H1 (cell line): Measurements from ENCODE around the gene PARP4. TPM values are rescaled to one million over a fixed set of nuclear protein-coding genes. Genes with fewer than 3 reads are reported as not detected.

ENCODE experiments used
- CTCF ChIA-PET: fragments of 300-600 bp; sonication (Branson Sonifier 250); formaldehyde crosslinking; loops from one replicate; lab custom pipeline; 2021; ENCODE audit not compliant: partially characterized antibody; lab: Charles Lee
- POLR2A ChIA-PET: fragments of 300-600 bp; sonication (Branson Sonifier 250); formaldehyde crosslinking; loops from one replicate; lab custom pipeline; 2021; ENCODE audit warnings: inconsistent platforms; ENCODE audit not compliant: partially characterized antibody; lab: Charles Lee
- DNase-seq, 2 experiments: peaks; one replicate each; pipeline versions ENCODE4 v3.0.0 to v3.0.0-alpha.2; 2010 to 2022; ENCODE audit warnings: low spot score in 2 of 2, low read depth in 1 of 2, mixed read lengths in 1 of 2
- FAIRE-seq: peaks from 2 replicates; lab custom pipeline; 2011; peaks lifted over from hg19 to GRCh38; lab: Jason Lieb, UNC
- H2AFZ ChIP-seq: 2 replicates; pipeline ENCODE4 v1.8.1; 2012; ENCODE audit warnings: low read length, inconsistent platforms
- H2AK5ac ChIP-seq: 2 replicates; pipeline ENCODE4 v1.6.1; 2013; ENCODE audit warnings: low read depth, low read length
- H2BK120ac ChIP-seq: replicated peaks from 2 replicates; pipeline ENCODE3; 2013; ENCODE audit warnings: low read depth, low read length, inconsistent platforms
- H2BK12ac ChIP-seq: 2 replicates; pipeline ENCODE4 v1.6.1; 2013; ENCODE audit warnings: low read depth, low read length
- H2BK15ac ChIP-seq: 2 replicates; pipeline ENCODE4 v1.6.1; 2013; ENCODE audit warnings: low read length
- H2BK20ac ChIP-seq: 2 replicates; pipeline ENCODE4 v1.6.1; 2013; ENCODE audit warnings: low read length
- H2BK5ac ChIP-seq: 2 replicates; pipeline ENCODE4 v1.6.1; 2013; ENCODE audit warnings: low read depth, low read length
- H3K14ac ChIP-seq: 2 replicates; pipeline ENCODE4 v1.6.1; 2013; ENCODE audit warnings: inconsistent platforms; ENCODE audit not compliant: insufficient read length
- H3K18ac ChIP-seq: 2 replicates; pipeline ENCODE4 v1.6.1; 2013; ENCODE audit warnings: low read length; ENCODE audit errors: extremely low read depth
- H3K23ac ChIP-seq: 2 replicates; pipeline ENCODE4 v1.6.1; 2013; ENCODE audit warnings: inconsistent platforms; ENCODE audit not compliant: insufficient read length
- H3K23me2 ChIP-seq: 2 replicates; pipeline ENCODE4 v1.6.1; 2013; ENCODE audit warnings: low read depth, low read length
- H3K27ac ChIP-seq: 2 replicates; pipeline ENCODE4 v1.6.1; 2011; ENCODE audit warnings: low read depth, low read length, inconsistent platforms
- H3K27me3 ChIP-seq, 4 experiments: replicated peaks in 1 of 4; 1 replicate in 1 of 4; 2 replicates in 3 of 4; pipeline versions ENCODE4 v1.6.1 to v1.8.1; 2011 to 2013; ENCODE audit warnings: low read length in 3 of 4, mild to moderate bottlenecking in 3 of 4, inconsistent platforms in 2 of 4, mixed read lengths in 2 of 4, moderate library complexity in 1 of 4; ENCODE audit not compliant: control insufficient read depth in 3 of 4, insufficient read depth in 3 of 4; ENCODE audit errors: extremely low read depth in 1 of 4
- H3K36me3 ChIP-seq, 4 experiments: 2 replicates each; pipeline versions ENCODE4 v1.6.1 to v1.8.1; 2011 to 2013; ENCODE audit warnings: mild to moderate bottlenecking in 4 of 4, low read length in 3 of 4, moderate library complexity in 2 of 4, control low read depth in 1 of 4, inconsistent platforms in 1 of 4; ENCODE audit not compliant: insufficient read depth in 4 of 4, control insufficient read depth in 2 of 4
- H3K4ac ChIP-seq: replicated peaks from 2 replicates; pipeline ENCODE3; 2013; ENCODE audit warnings: low read length, low read depth, mixed read lengths, inconsistent platforms; ENCODE audit not compliant: insufficient read length
- H3K4me1 ChIP-seq, 4 experiments: replicated peaks in 1 of 4; 1 replicate in 1 of 4; 2 replicates in 3 of 4; pipeline versions ENCODE4 v1.6.1 to v1.8.1; 2011 to 2013; ENCODE audit warnings: low read length in 3 of 4, inconsistent platforms in 2 of 4, mixed read lengths in 1 of 4; ENCODE audit not compliant: insufficient read depth in 4 of 4, control insufficient read depth in 3 of 4
- H3K4me2 ChIP-seq, 2 experiments: 2 replicates each; pipeline versions ENCODE4 v1.6.1 to v1.8.1; 2011 to 2013; ENCODE audit warnings: low read depth in 2 of 2, low read length in 2 of 2, control low read depth in 1 of 2, inconsistent platforms in 1 of 2, mild to moderate bottlenecking in 1 of 2; ENCODE audit not compliant: insufficient read depth in 1 of 2
- H3K4me3 ChIP-seq, 4 experiments: fragments of 200-600, 300-600 bp in 1 of 4; sonication (generic), shearing (Covaris generic), sonication (Bioruptor Twin) in 1 of 4; 2 replicates each; pipeline versions ENCODE4 v1.5.1 to v1.8.1; 2011 to 2016; ENCODE audit warnings: low read length in 4 of 4, low read depth in 3 of 4, control low read depth in 2 of 4, inconsistent platforms in 2 of 4, mild to moderate bottlenecking in 2 of 4, mixed read lengths in 1 of 4, moderate library complexity in 1 of 4; ENCODE audit not compliant: insufficient read depth in 2 of 4; ENCODE audit errors: extremely low read depth in 1 of 4
- H3K56ac ChIP-seq: replicated peaks from 2 replicates; pipeline ENCODE3; 2013; ENCODE audit warnings: low read depth, mild to moderate bottlenecking, mixed read lengths, low read length, inconsistent platforms; ENCODE audit not compliant: insufficient read length
- H3K79me1 ChIP-seq: 2 replicates; pipeline ENCODE4 v1.6.1; 2013; ENCODE audit warnings: low read depth, low read length, control low read depth
- H3K79me2 ChIP-seq, 2 experiments: 2 replicates each; pipeline versions ENCODE4 v1.6.1 to v1.8.1; 2012 to 2013; ENCODE audit warnings: low read length in 2 of 2, mild to moderate bottlenecking in 2 of 2, inconsistent platforms in 1 of 2; ENCODE audit not compliant: insufficient read depth in 2 of 2, control insufficient read depth in 1 of 2
- H3K9ac ChIP-seq, 4 experiments: replicated peaks in 1 of 4; 1 replicate in 1 of 4; 2 replicates in 3 of 4; pipeline versions ENCODE4 v1.6.1 to v1.8.1; 2011 to 2013; ENCODE audit warnings: low read depth in 3 of 4, low read length in 3 of 4, control low read depth in 2 of 4, mild to moderate bottlenecking in 2 of 4, moderate library complexity in 2 of 4, inconsistent platforms in 1 of 4; ENCODE audit errors: extremely low read depth in 1 of 4
- H3K9me3 ChIP-seq, 2 experiments: 2 replicates each; pipeline versions ENCODE4 v1.6.1 to v1.8.1; 2012 to 2013; ENCODE audit warnings: mild to moderate bottlenecking in 2 of 2, moderate library complexity in 2 of 2, control low read depth in 1 of 2, inconsistent platforms in 1 of 2, low read depth in 1 of 2, low read length in 1 of 2, mixed read lengths in 1 of 2; ENCODE audit not compliant: insufficient read depth in 2 of 2
- H4K20me1 ChIP-seq, 2 experiments: replicated peaks in 1 of 2; 2 replicates each; pipeline versions ENCODE3 to v1.8.1; 2011 to 2013; ENCODE audit warnings: inconsistent platforms in 2 of 2, low read length in 2 of 2, mild to moderate bottlenecking in 1 of 2; ENCODE audit not compliant: insufficient read depth in 2 of 2, control insufficient read depth in 1 of 2
- H4K5ac ChIP-seq: 2 replicates; pipeline ENCODE4 v1.6.1; 2013; ENCODE audit warnings: low read length, low read depth, mixed read lengths, inconsistent platforms; ENCODE audit not compliant: insufficient read length
- H4K8ac ChIP-seq: 2 replicates; pipeline ENCODE4 v1.8.0; 2013; ENCODE audit warnings: mild to moderate bottlenecking, moderate library complexity, low read length, inconsistent platforms; ENCODE audit not compliant: insufficient read depth; ENCODE audit errors: extremely low read depth
- H4K91ac ChIP-seq: replicated peaks from 2 replicates; pipeline ENCODE3; 2013; ENCODE audit warnings: low read length, mixed read lengths, inconsistent platforms; ENCODE audit not compliant: insufficient read length
- FOSL1 ChIP-seq: IDR thresholded peaks from 2 replicates; pipeline ENCODE4 v1.6.1; 2011; ENCODE audit warnings: mild to moderate bottlenecking, low read depth, low read length, moderate library complexity; ENCODE audit not compliant: insufficient read depth
- NANOG ChIP-seq: IDR thresholded peaks from 2 replicates; pipeline ENCODE4 v1.6.1; 2011; ENCODE audit warnings: low read length, low read depth, mild to moderate bottlenecking, inconsistent platforms; ENCODE audit not compliant: insufficient read depth, poor library complexity, severe bottlenecking
- WGBS, 2 experiments: shearing (Covaris generic) in 1 of 2; methylation state at CpG; one replicate each; pipeline versions ENCODE4 v1.1.6 to v1.1.7; 2013 to 2015; ENCODE audit warnings: low lambda C conversion rate in 2 of 2, mixed read lengths in 2 of 2, inconsistent platforms in 1 of 2, low coverage in 1 of 2, missing lambda C conversion rate in 1 of 2; ENCODE audit not compliant: insufficient replicate concordance in 2 of 2, insufficient coverage in 1 of 2, insufficient read length in 1 of 2; ENCODE audit errors: extremely low coverage in 1 of 2, missing lambda C conversion rate in 1 of 2; 5-methylcytosine and 5-hydroxymethylcytosine counted together
- polyA plus RNA-seq, 7 experiments: library from polyadenylated mRNA; depleted of rRNA in 3 of 7; stranded (reverse) in 5 of 7; unstranded in 2 of 7; fragments of >200 nt in 5 of 7; fragments of 200-250 nt in 2 of 7; gene quantifications; 1 replicate in 5 of 7; 2 replicates in 1 of 7; 4 replicates in 1 of 7; pipeline versions ENCODE4 v1.2.1 to v1.2.3, GENCODE V29; 2011 to 2013; ENCODE audit warnings: missing spikeins in 2 of 7, mixed read lengths in 2 of 7
- total RNA-seq: library from RNA; stranded (reverse); fragmentation: NEBNext Ultra II Directional; extraction: Animal tissue kit (Norgen Biotek cat#: 25700); gene quantifications from 2 replicates; pipeline ENCODE4 v1.2.1, GENCODE V29; 2021

Gene PARP4
- total and polyA plus RNA-seq, 2 of the 8 experiments (the other 6 are each of a cell fraction or from before 2014, with no cell fraction given), result 22.2 to 40.3 TPM

GRCh38 chr13:24497742-24498141 is 14.8 kb downstream of the PARP4 start:
- Histone ChIP-seq H3K14ac (no peak overlapping the region), H2BK20ac (no peak overlapping the region), H3K23me2 (no peaks in the 10 kb centered on the region), H3K4me1 (no peaks in the 10 kb centered on the region), H3K4me2 (no peak overlapping the region), H4K8ac (no peak overlapping the region), H2BK5ac (no peak overlapping the region), H3K56ac (no peak overlapping the region), H3K9me3 (no peaks in the 10 kb centered on the region), H3K9ac (no peak overlapping the region)
- DNase-seq, result no peak
- CTCF ChIA-PET, result no interaction called here
- no peak for TF ChIP-seq FOSL1
- TF ChIP-seq NANOG, result no peak
- TF ChIP-seq, all 59 proteins: peak for 0
- Histone ChIP-seq H4K20me1 (no peaks in the 10 kb centered on the region), H3K79me2 (no peaks in the 10 kb centered on the region), H2AFZ (no peak overlapping the region), H2AK5ac (no peak overlapping the region), H3K4me3 (no peak overlapping the region), H3K18ac (no peak overlapping the region), H3K36me3 (peaks cover 2 to 38% (median 18%) of the 10 kb centered on the region in 4 experiments; a peak in 7 of 8 replicates), H2BK120ac (no peak overlapping the region), H2BK12ac (no peak overlapping the region), H4K5ac (no peak overlapping the region), H3K23ac (no peak overlapping the region), H3K4ac (no peak overlapping the region), H2BK15ac (no peak overlapping the region), H3K79me1 (no peaks in the 10 kb centered on the region; the same call in 1 of the 2 replicates), H3K27me3 (no peaks in the 10 kb centered on the region), H4K91ac (no peak overlapping the region), H3K27ac (no peak overlapping the region)
- 94% methylated on average over 1 of the region's 1 CpG; no CpG with 5 or more reads in 1 of the 2 experiments for WGBS, 2 experiments
- POLR2A ChIA-PET, result interaction anchor here (1.0 kb wide), 1 partner anchor 9 kb away, joined by 3 read pairs; no protein-coding TSS in a partner anchor
- no peak for FAIRE-seq
